ENCODE measurements around the gene C16orf82. TPM values are rescaled to one million over a fixed set of nuclear protein-coding genes. Genes with fewer than 3 reads are reported as not detected.
A peak's percentile ranks its signal among the peaks of the same experiment; 100 is the strongest.

C16orf82 gene
- total and polyA plus RNA-seq, 9 of the 15 experiments (the other 6 are each of a cell fraction or from before 2014, with no cell fraction given), result not detected

- no peak for TF ChIP-seq TAF1 (IDR thresholded peaks at IDR 0.05; ENCODE audit: control insufficient read depth, extremely low read depth, insufficient read depth, low read length, severe bottlenecking)
- TF ChIP-seq CCNT2 (IDR thresholded peaks at IDR 0.05; ENCODE audit: borderline replicate concordance, extremely low read depth, insufficient read length, low read depth, low read length), result no peak
- TF ChIP-seq GATAD2B (IDR thresholded peaks at IDR 0.05; ENCODE audit: borderline replicate concordance), result no peak
- TF ChIP-seq CHD2 (IDR thresholded peaks at IDR 0.05; ENCODE audit: low read depth, low read length), result peak; percentile 42; the same call in 1 of the 2 replicates
- no peak for TF ChIP-seq NUFIP1 (IDR thresholded peaks at IDR 0.05; ENCODE audit: partially characterized antibody)
- no peak for TF ChIP-seq ZNF609 (CRISPR knock-in tag; IDR thresholded peaks at IDR 0.05; ENCODE audit: borderline replicate concordance)
- no peak for TF ChIP-seq RBM17 (IDR thresholded peaks at IDR 0.05; ENCODE audit: borderline replicate concordance, low read depth, low read length)
- no peak for TF ChIP-seq GTF3C2 (IDR thresholded peaks at IDR 0.05; ENCODE audit: borderline replicate concordance, extremely low read depth, insufficient read length)
- no peak for TF ChIP-seq ZNF764 (CRISPR knock-in tag; IDR thresholded peaks at IDR 0.05; ENCODE audit: low read depth)
- no peak for TF ChIP-seq HDAC1 (IDR thresholded peaks at IDR 0.05)
- TF ChIP-seq NR2F6 (CRISPR knock-in tag; IDR thresholded peaks at IDR 0.05), result no peak
- peak in 1 of 2 experiments; percentile 43; a peak in 1 of 4 replicates for TF ChIP-seq RCOR1 (IDR thresholded peaks at IDR 0.05; ENCODE audit: borderline replicate concordance in 1 of 2, low read depth in 2 of 2, low read length in 2 of 2)
- TF ChIP-seq PPARD (CRISPR knock-in tag; IDR thresholded peaks at IDR 0.05), result no peak
- TF ChIP-seq PURB (CRISPR knock-in tag; IDR thresholded peaks at IDR 0.05; ENCODE audit: low read depth), result no peak
- peak; percentile 82 for TF ChIP-seq TEAD4 (IDR thresholded peaks at IDR 0.05; ENCODE audit: low read length)
- no peak for TF ChIP-seq TEAD4 (CRISPR knock-in tag; IDR thresholded peaks at IDR 0.05; ENCODE audit: borderline replicate concordance)
- TF ChIP-seq SIRT6 (IDR thresholded peaks at IDR 0.05; ENCODE audit: low read depth, low read length), result no peak
- no peak for TF ChIP-seq MITF (IDR thresholded peaks at IDR 0.05)
- no peak for TF ChIP-seq RBM15 (IDR thresholded peaks at IDR 0.05; ENCODE audit: insufficient read depth, low read length)
Observed at GRCh38 chr16:27107185-27107592, 40.5 kb downstream of the C16orf82 start (continued).
